HG03342 (cell line): ENCODE data around the gene CCN5.
"Not testable (repeated sequence)": the region's sequence is repeated elsewhere in the genome, so short reads cannot be mapped to it uniquely, and the experiment has no call there.

ENCODE experiments used
- ATAC-seq: cut with Tn5 transposase; IDR thresholded peaks from one replicate; pipeline ENCODE4 v1.9.1; 2021; ENCODE audit warnings: mild to moderate bottlenecking, moderate library complexity; ENCODE audit not compliant: unreplicated experiment

CCN5 gene

GRCh38 chr20:44694159-44694558, 21.0 kb upstream of the CCN5 start:
- ATAC-seq, result no peak

GRCh38 chr20:44695295-44695673, 19.9 kb upstream of the CCN5 start:
- no peak for ATAC-seq

GRCh38 chr20:44695674-44696300, 19.4 kb upstream of the CCN5 start:
- no peak for ATAC-seq

- no peak for ATAC-seq
Observed at GRCh38 chr20:44696315-44696714, 18.9 kb upstream of the CCN5 start.

GRCh38 chr20:44697041-44697440, 18.1 kb upstream of the CCN5 start:
- ATAC-seq, result not testable (repeated sequence)

GRCh38 chr20:44698351-44698750, 16.8 kb upstream of the CCN5 start:
- ATAC-seq, result no peak

GRCh38 chr20:44700306-44700705, 14.9 kb upstream of the CCN5 start:
- ATAC-seq, result no peak

GRCh38 chr20:44701118-44701857, 13.9 kb upstream of the CCN5 start:
- no peak for ATAC-seq

- no peak for ATAC-seq
Observed at GRCh38 chr20:44701858-44702256, 13.3 kb upstream of the CCN5 start.

GRCh38 chr20:44702776-44703175, 12.4 kb upstream of the CCN5 start:
- no peak for ATAC-seq

GRCh38 chr20:44703183-44703925, 11.8 kb upstream of the CCN5 start:
- no peak for ATAC-seq

- no peak for ATAC-seq
Observed at GRCh38 chr20:44703956-44704488, 11.1 kb upstream of the CCN5 start.

GRCh38 chr20:44704551-44704971, 10.6 kb upstream of the CCN5 start:
- no peak for ATAC-seq

GRCh38 chr20:44705364-44706094, 9.6 kb upstream of the CCN5 start:
- ATAC-seq, result no peak

GRCh38 chr20:44706301-44707017, 8.7 kb upstream of the CCN5 start:
- no peak for ATAC-seq

- no peak for ATAC-seq
Observed at GRCh38 chr20:44707018-44707579, 8.1 kb upstream of the CCN5 start.

GRCh38 chr20:44709380-44709779, 5.8 kb upstream of the CCN5 start:
- ATAC-seq, result no peak

- ATAC-seq, result no peak
Observed at GRCh38 chr20:44709797-44710196, 5.4 kb upstream of the CCN5 start.

- ATAC-seq, result no peak
Observed at GRCh38 chr20:44711237-44711636, 3.9 kb upstream of the CCN5 start.

GRCh38 chr20:44714102-44714700, 968 bp upstream of the CCN5 start:
- no peak for ATAC-seq
